Astrocyte (in vitro differentiated cells and primary cell): ENCODE data around the gene PPM1F. TPM values are rescaled to one million over a fixed set of nuclear protein-coding genes. Genes with fewer than 3 reads are reported as not detected.

Source experiments
- DNase-seq: peaks from one replicate; pipeline ENCODE4 v3.0.0-alpha.2; 2010; ENCODE audit warnings: low read depth
- FAIRE-seq: peaks from 2 replicates; lab custom pipeline; 2011; peaks lifted over from hg19 to GRCh38; lab: Jason Lieb, UNC
- H2AFZ ChIP-seq: 2 replicates; pipeline ENCODE4 v1.6.0; 2012; ENCODE audit warnings: low read depth, low read length, inconsistent platforms
- H3K27ac ChIP-seq: 2 replicates; pipeline ENCODE4 v1.5.1; 2011; ENCODE audit warnings: low read depth, low read length, inconsistent platforms
- H3K27me3 ChIP-seq: 2 replicates; pipeline ENCODE4 v1.6.0; 2011; ENCODE audit warnings: low read length, inconsistent platforms; ENCODE audit not compliant: insufficient read depth
- H3K36me3 ChIP-seq: 2 replicates; pipeline ENCODE4 v1.5.1; 2011; ENCODE audit warnings: low read length, inconsistent platforms; ENCODE audit not compliant: insufficient read depth
- H3K4me1 ChIP-seq: 2 replicates; pipeline ENCODE4 v1.5.1; 2011; ENCODE audit warnings: low read length, inconsistent platforms; ENCODE audit not compliant: insufficient read depth
- H3K4me2 ChIP-seq: 2 replicates; pipeline ENCODE4 v1.6.0; 2012; ENCODE audit warnings: low read length, inconsistent platforms
- H3K4me3 ChIP-seq: 2 replicates; pipeline ENCODE4 v1.5.1; 2011; ENCODE audit warnings: low read depth, mild to moderate bottlenecking, low read length, inconsistent platforms; ENCODE audit not compliant: insufficient read depth
- H3K79me2 ChIP-seq: 2 replicates; pipeline ENCODE4 v1.6.0; 2012; ENCODE audit warnings: mild to moderate bottlenecking, low read length, inconsistent platforms; ENCODE audit not compliant: insufficient read depth
- H3K9ac ChIP-seq: 2 replicates; pipeline ENCODE4 v1.6.0; 2012; ENCODE audit warnings: mild to moderate bottlenecking, low read length, inconsistent platforms
- H3K9me3 ChIP-seq: 2 replicates; pipeline ENCODE4 v1.5.1; 2012; ENCODE audit warnings: low read depth, mild to moderate bottlenecking, low read length, inconsistent platforms; ENCODE audit not compliant: insufficient read depth
- H4K20me1 ChIP-seq: 2 replicates; pipeline ENCODE4 v1.6.0; 2012; ENCODE audit warnings: low read length, inconsistent platforms; ENCODE audit not compliant: insufficient read depth
- H3K27ac Mint-ChIP-seq: one replicate; pipeline ENCODE4 v1.8.0; 2021; ENCODE audit warnings: mild to moderate bottlenecking, mixed read lengths; ENCODE audit not compliant: unreplicated experiment
- H3K27me3 Mint-ChIP-seq: one replicate; pipeline ENCODE4 v1.8.0; 2021; ENCODE audit warnings: low read depth, mixed read lengths; ENCODE audit not compliant: unreplicated experiment
- H3K36me3 Mint-ChIP-seq: one replicate; pipeline ENCODE4 v1.8.0; 2021; ENCODE audit warnings: low read depth, mixed read lengths; ENCODE audit not compliant: unreplicated experiment
- H3K4me1 Mint-ChIP-seq: one replicate; pipeline ENCODE4 v1.8.0; 2021; ENCODE audit warnings: low read depth, mixed read lengths; ENCODE audit not compliant: unreplicated experiment
- H3K4me3 Mint-ChIP-seq: one replicate; pipeline ENCODE4 v1.8.0; 2021; ENCODE audit warnings: mild to moderate bottlenecking, moderate library complexity, mixed read lengths; ENCODE audit not compliant: unreplicated experiment
- H3K9me3 Mint-ChIP-seq: one replicate; pipeline ENCODE4 v1.8.0; 2021; ENCODE audit warnings: mild to moderate bottlenecking, mixed read lengths; ENCODE audit not compliant: unreplicated experiment
- CTCF ChIP-seq: IDR thresholded peaks from 2 replicates; pipeline ENCODE4 v1.5.1; 2011; ENCODE audit warnings: low read depth, mild to moderate bottlenecking, inconsistent platforms, low read length, moderate library complexity; ENCODE audit not compliant: insufficient read depth
- EZH2 ChIP-seq: IDR thresholded peaks from 2 replicates; pipeline ENCODE4 v1.6.1; 2012; ENCODE audit warnings: mild to moderate bottlenecking, low read length, inconsistent platforms; ENCODE audit not compliant: insufficient read depth
- total RNA-seq: library from RNA; stranded (reverse); gene quantifications from 2 replicates; pipeline ENCODE4 v1.2.1, GENCODE V29; 2021

PPM1F gene
- total RNA-seq, 1 donor from 2014 or later: 27.9 TPM

- Mint-ChIP-seq H3K9me3 (peaks cover 4% of the 10 kb centered on the region), H3K36me3 (peaks cover 11% of the 10 kb centered on the region), H3K4me3 (peak overlapping the region; percentile 73), H3K4me1 (peaks cover 23% of the 10 kb centered on the region), H3K27me3 (no peaks in the 10 kb centered on the region), H3K27ac (peak overlapping the region; percentile 94)
- Histone ChIP-seq H3K4me2 (peak overlapping the region; percentile 81), H3K9me3 (no peaks in the 10 kb centered on the region), H3K4me3 (peak overlapping the region; percentile 49), H2AFZ (peak overlapping the region; percentile 69), H3K36me3 (peaks cover 2% of the 10 kb centered on the region), H3K79me2 (peaks cover 12% of the 10 kb centered on the region), H3K27ac (peak overlapping the region; percentile 79), H3K9ac (peak overlapping the region; percentile 81), H3K4me1 (peaks cover 26% of the 10 kb centered on the region), H3K27me3 (no peaks in the 10 kb centered on the region), H4K20me1 (no peaks in the 10 kb centered on the region)
- TF ChIP-seq EZH2 (no peak), CTCF (no peak)
- no peak for FAIRE-seq
- no peak for DNase-seq
Observed at GRCh38 chr22:21937041-21937820, 15.4 kb downstream of the PPM1F start.

- Mint-ChIP-seq H3K4me3 (peak overlapping the region; percentile 73), H3K36me3 (peaks cover 9% of the 10 kb centered on the region), H3K9me3 (peaks cover under 1% of the 10 kb centered on the region), H3K27ac (peak overlapping the region; percentile 66), H3K27me3 (no peaks in the 10 kb centered on the region), H3K4me1 (peaks cover 19% of the 10 kb centered on the region)
- FAIRE-seq: no peak
- Histone ChIP-seq H3K79me2 (peaks cover 8% of the 10 kb centered on the region), H3K36me3 (peaks cover 4% of the 10 kb centered on the region), H4K20me1 (no peaks in the 10 kb centered on the region), H3K9me3 (no peaks in the 10 kb centered on the region), H3K4me3 (no peak overlapping the region), H3K27ac (no peak overlapping the region), H3K4me2 (peak overlapping the region; percentile 81), H3K27me3 (no peaks in the 10 kb centered on the region), H3K9ac (peak overlapping the region; percentile 81), H2AFZ (no peak overlapping the region), H3K4me1 (peaks cover 19% of the 10 kb centered on the region)
- TF ChIP-seq CTCF: no peak
- TF ChIP-seq EZH2: no peak
- no peak for DNase-seq
Observed at GRCh38 chr22:21936151-21936775, 16.4 kb downstream of the PPM1F start.
